ENCODE data around the gene ICAM4. TPM values are rescaled to one million over a fixed set of nuclear protein-coding genes. Genes with fewer than 3 reads are reported as not detected.
"Not testable (repeated sequence)": the region's sequence is repeated elsewhere in the genome, so short reads cannot be mapped to it uniquely, and the experiment has no call there.

Gene ICAM4
- polyA plus RNA-seq, 1 donor from 2014 or later: not detected

- Histone ChIP-seq H2AFZ (ENCODE audit: low read depth, low read length) (no peak overlapping the region), H3K9ac (ENCODE audit: low read length) (no peak overlapping the region), H4K20me1 (ENCODE audit: insufficient read depth) (no peaks in the 10 kb centered on the region), H3K4me3 (ENCODE audit: low read length) (no peak overlapping the region), H3K27me3 (ENCODE audit: insufficient read depth, low read depth, low read length) (peaks cover 1% of the 10 kb centered on the region), H3K36me3 (ENCODE audit: insufficient read depth, low read length) (no peaks in the 10 kb centered on the region), H3K27ac (ENCODE audit: low read length) (no peak overlapping the region), H3K79me2 (replicated peaks; ENCODE audit: insufficient read depth, low read length) (no peaks in the 10 kb centered on the region), H3K9me2 (ENCODE audit: insufficient read depth, low read length) (no peaks in the 10 kb centered on the region), H3F3A (ENCODE audit: insufficient read depth, low read length, poor library complexity, severe bottlenecking) (no peaks in the 10 kb centered on the region), H3K4me2 (ENCODE audit: low read length) (no peak overlapping the region), H3K9me3 (ENCODE audit: low read length) (no peaks in the 10 kb centered on the region)
- no peak for TF ChIP-seq RAD21 (conservative IDR thresholded peaks at IDR 0.05)
- no peak for TF ChIP-seq EZH2 (IDR thresholded peaks at IDR 0.05; ENCODE audit: borderline replicate concordance, insufficient read depth, low read length, poor library complexity, severe bottlenecking)
- no peak for TF ChIP-seq EP300 (conservative IDR thresholded peaks at IDR 0.05; ENCODE audit: poor library complexity, severe bottlenecking)
- no peak for TF ChIP-seq MXI1 (conservative IDR thresholded peaks at IDR 0.05; ENCODE audit: poor library complexity, severe bottlenecking)
- no peak for TF ChIP-seq SMC3 (conservative IDR thresholded peaks at IDR 0.05; ENCODE audit: poor library complexity)
- no peak for TF ChIP-seq REST (IDR thresholded peaks at IDR 0.05; ENCODE audit: borderline replicate concordance)
- TF ChIP-seq POLR2AphosphoS5 (IDR thresholded peaks at IDR 0.05): no peak
- no peak for TF ChIP-seq CTCF (IDR thresholded peaks at IDR 0.05; ENCODE audit: poor library complexity, severe bottlenecking)
- TF ChIP-seq TAF1 (IDR thresholded peaks at IDR 0.05; ENCODE audit: low read depth): no peak
Observed at GRCh38 chr19:10278935-10279334, 7.8 kb upstream of the ICAM4 start.

- no peaks in the 10 kb centered on the region for H3K9me3 ChIP-seq (ENCODE audit: low read length)
- H3K4me3 ChIP-seq (ENCODE audit: low read length): no peak overlapping the region
- H3K79me2 ChIP-seq (replicated peaks; ENCODE audit: insufficient read depth, low read length): no peaks in the 10 kb centered on the region
- no peaks in the 10 kb centered on the region for H3K9me2 ChIP-seq (ENCODE audit: insufficient read depth, low read length)
- TF ChIP-seq MXI1 (conservative IDR thresholded peaks at IDR 0.05; ENCODE audit: poor library complexity, severe bottlenecking): no peak
- no peak for TF ChIP-seq POLR2AphosphoS5 (IDR thresholded peaks at IDR 0.05)
- no peaks in the 10 kb centered on the region for H3K36me3 ChIP-seq (ENCODE audit: insufficient read depth, low read length)
- no peak overlapping the region for H3K27ac ChIP-seq (ENCODE audit: low read length)
- no peak overlapping the region for H3K4me2 ChIP-seq (ENCODE audit: low read length)
- H4K20me1 ChIP-seq (ENCODE audit: insufficient read depth): no peaks in the 10 kb centered on the region
- no peak overlapping the region for H2AFZ ChIP-seq (ENCODE audit: low read depth, low read length)
- no peaks in the 10 kb centered on the region for H3K27me3 ChIP-seq (ENCODE audit: insufficient read depth, low read depth, low read length)
- H3F3A ChIP-seq (ENCODE audit: insufficient read depth, low read length, poor library complexity, severe bottlenecking): no peaks in the 10 kb centered on the region
- no peak overlapping the region for H3K9ac ChIP-seq (ENCODE audit: low read length)
Observed at GRCh38 chr19:10279737-10280442, 6.9 kb upstream of the ICAM4 start.

GRCh38 chr19:10282043-10282442 lies 4.7 kb upstream of the ICAM4 start:
- H3K9ac ChIP-seq (ENCODE audit: low read length); H3K27ac ChIP-seq (ENCODE audit: low read length); H3F3A ChIP-seq (ENCODE audit: insufficient read depth, low read length, poor library complexity, severe bottlenecking); H3K36me3 ChIP-seq (ENCODE audit: insufficient read depth, low read length); H3K4me3 ChIP-seq (ENCODE audit: low read length); H3K4me2 ChIP-seq (ENCODE audit: low read length); H4K20me1 ChIP-seq (ENCODE audit: insufficient read depth); H3K79me2 ChIP-seq (replicated peaks; ENCODE audit: insufficient read depth, low read length); H2AFZ ChIP-seq (ENCODE audit: low read depth, low read length); H3K9me2 ChIP-seq (ENCODE audit: insufficient read depth, low read length); H3K9me3 ChIP-seq (ENCODE audit: low read length): not testable (repeated sequence)
- H3K27me3 ChIP-seq (ENCODE audit: insufficient read depth, low read depth, low read length): peaks cover 19% of the 10 kb centered on the region

Data from neural cell (in vitro differentiated cells).